Measurements from ENCODE around the gene NFATC2. TPM values are rescaled to one million over a fixed set of nuclear protein-coding genes. Genes with fewer than 3 reads are reported as not detected.

Gene NFATC2
- polyA plus RNA-seq, 1 experiment: 0.21 TPM

DNA sequence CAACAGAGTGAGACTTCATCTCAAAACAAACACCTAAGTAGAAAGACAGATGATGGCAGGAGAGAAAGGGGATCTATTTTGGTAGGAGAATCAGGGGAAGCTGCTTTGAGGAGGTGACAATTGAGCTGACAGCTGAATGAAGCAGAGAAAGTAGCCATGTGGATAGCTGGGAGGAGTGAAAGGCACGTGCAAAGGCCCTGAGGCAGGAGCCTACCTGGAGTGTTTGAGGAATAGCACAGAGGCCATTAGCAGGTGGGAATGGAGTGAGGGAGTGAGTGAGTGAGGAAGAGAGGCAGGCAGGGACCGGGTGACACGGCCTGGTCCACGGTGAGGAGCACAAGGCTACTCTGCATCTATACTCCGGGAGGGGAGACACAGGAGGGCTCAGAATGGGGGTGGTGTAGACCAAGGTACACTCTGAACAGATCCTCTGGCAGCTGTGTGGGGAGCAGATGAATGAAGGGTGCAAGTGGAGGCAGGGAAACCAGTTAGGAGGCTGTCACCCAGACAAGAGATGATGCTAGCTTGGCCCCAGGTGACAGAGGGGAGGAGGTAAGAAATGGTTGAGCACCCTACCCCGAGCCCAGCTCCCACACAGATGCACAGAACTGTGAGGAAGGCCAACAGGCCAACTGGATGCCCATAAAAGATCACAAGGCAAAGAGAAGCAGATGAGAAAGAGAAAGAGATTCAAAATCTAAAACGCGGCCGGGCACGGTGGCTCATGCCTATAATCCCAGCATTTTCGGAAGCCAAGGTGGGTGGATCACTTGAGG is 43.6 kb downstream of the NFATC2 start:
- H3K4me3 ChIP-seq (ENCODE audit: low read depth, low read length): no peak overlapping the region
- no peaks in the 10 kb centered on the region for H3K36me3 ChIP-seq (ENCODE audit: control insufficient read depth, insufficient read depth, low read length)
- H3K27me3 ChIP-seq (ENCODE audit: control insufficient read depth, insufficient read depth, low read length): no peaks in the 10 kb centered on the region
- TF ChIP-seq, protein P1, sequence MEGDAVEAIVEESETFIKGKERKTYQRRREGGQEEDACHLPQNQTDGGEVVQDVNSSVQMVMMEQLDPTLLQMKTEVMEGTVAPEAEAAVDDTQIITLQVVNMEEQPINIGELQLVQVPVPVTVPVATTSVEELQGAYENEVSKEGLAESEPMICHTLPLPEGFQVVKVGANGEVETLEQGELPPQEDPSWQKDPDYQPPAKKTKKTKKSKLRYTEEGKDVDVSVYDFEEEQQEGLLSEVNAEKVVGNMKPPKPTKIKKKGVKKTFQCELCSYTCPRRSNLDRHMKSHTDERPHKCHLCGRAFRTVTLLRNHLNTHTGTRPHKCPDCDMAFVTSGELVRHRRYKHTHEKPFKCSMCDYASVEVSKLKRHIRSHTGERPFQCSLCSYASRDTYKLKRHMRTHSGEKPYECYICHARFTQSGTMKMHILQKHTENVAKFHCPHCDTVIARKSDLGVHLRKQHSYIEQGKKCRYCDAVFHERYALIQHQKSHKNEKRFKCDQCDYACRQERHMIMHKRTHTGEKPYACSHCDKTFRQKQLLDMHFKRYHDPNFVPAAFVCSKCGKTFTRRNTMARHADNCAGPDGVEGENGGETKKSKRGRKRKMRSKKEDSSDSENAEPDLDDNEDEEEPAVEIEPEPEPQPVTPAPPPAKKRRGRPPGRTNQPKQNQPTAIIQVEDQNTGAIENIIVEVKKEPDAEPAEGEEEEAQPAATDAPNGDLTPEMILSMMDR (IDR thresholded peaks at IDR 0.05; ENCODE audit: insufficient read depth, low read depth, low read length): no peak
- no peak for DNase-seq (ENCODE audit: low read depth)
- ChIA-PET POLR2A (no interaction called here), CTCF (interaction anchor here (1.0 kb wide), 1 partner anchor 96 kb away, joined by 3 read pairs; no protein-coding TSS in a partner anchor)

DNA sequence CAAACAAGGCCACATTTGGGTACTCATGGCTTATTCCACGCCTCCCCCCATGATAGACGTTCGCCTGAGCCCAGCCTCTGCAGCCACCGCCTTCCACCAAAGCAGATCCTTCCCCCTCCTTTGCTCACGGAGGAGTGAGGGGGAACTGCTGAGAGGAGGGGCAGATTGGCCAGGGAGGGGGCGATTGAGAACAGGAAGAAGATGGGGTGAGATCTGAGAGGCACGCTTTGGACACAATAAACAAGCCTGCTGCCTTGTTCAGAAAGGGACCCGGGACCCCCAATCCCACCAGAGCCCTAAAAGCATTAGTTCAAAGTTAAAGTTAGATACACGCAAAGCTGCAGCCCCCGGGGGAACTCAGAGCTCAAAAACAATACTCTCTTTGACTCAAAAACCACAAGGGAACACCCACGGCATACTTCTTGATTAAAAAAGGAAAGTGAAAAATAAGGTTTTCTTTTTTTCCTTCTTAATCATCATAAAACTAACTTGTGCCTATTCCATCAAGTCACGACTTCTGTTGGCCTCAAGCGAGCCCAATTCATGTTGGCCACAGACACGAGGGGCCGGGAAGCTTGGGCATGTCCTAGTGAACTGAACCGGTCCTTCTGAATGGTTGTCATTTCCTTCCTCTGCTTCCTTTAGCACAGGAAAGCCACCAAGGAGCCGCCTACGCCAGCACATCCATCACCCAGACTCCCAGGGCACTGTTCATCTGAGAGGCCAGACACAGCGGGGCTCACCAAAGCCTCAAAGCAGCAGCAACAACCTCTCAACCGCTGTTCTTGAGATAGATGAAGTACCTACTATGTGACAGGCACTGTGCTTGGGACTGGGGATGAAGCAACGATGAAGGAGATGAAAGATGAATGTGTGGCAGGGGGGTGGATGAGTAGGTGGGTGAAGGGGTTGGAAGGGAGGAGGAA is 44.7 kb downstream of the NFATC2 start:
- TF ChIP-seq, protein P1 (IDR thresholded peaks at IDR 0.05; ENCODE audit: insufficient read depth, low read depth, low read length): no peak
- ChIA-PET POLR2A (no interaction called here), CTCF (interaction anchor here (0.6 kb wide), 1 partner anchor 17 kb away, joined by 4 read pairs; no protein-coding TSS in a partner anchor)
- DNase-seq (ENCODE audit: low read depth): no peak
- Histone ChIP-seq H3K36me3 (ENCODE audit: control insufficient read depth, insufficient read depth, low read length) (no peaks in the 10 kb centered on the region), H3K4me3 (ENCODE audit: low read depth, low read length) (no peak overlapping the region), H3K27me3 (ENCODE audit: control insufficient read depth, insufficient read depth, low read length) (no peaks in the 10 kb centered on the region)

DNA sequence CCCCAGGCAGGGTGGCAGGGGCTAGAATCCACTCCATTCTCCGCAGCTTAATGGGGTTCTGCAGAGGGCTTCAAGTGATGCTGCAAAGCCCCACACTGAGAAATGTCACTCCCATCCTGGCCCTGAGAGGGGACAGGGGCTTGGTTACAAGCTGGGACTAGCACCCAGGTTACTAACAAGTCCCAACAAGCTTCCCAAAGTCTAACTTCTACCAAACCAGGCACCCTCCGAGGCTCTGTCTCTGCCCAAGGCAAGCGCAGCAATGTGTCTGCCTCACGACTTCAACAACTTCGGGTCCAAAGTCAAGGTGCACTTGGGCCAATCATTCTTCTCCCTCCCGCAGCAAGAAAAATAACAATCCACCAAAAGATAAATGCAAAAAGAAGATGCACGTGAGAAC is 45.6 kb downstream of the NFATC2 start:
- TF ChIP-seq, protein P1 (IDR thresholded peaks at IDR 0.05; ENCODE audit: insufficient read depth, low read depth, low read length): no peak
- ChIA-PET POLR2A (no interaction called here), CTCF (no interaction called here)
- H3K27me3 ChIP-seq (ENCODE audit: control insufficient read depth, insufficient read depth, low read length): no peaks in the 10 kb centered on the region
- DNase-seq (ENCODE audit: low read depth): no peak
- no peak overlapping the region for H3K4me3 ChIP-seq (ENCODE audit: low read depth, low read length)
- H3K36me3 ChIP-seq (ENCODE audit: control insufficient read depth, insufficient read depth, low read length): no peaks in the 10 kb centered on the region

DNA sequence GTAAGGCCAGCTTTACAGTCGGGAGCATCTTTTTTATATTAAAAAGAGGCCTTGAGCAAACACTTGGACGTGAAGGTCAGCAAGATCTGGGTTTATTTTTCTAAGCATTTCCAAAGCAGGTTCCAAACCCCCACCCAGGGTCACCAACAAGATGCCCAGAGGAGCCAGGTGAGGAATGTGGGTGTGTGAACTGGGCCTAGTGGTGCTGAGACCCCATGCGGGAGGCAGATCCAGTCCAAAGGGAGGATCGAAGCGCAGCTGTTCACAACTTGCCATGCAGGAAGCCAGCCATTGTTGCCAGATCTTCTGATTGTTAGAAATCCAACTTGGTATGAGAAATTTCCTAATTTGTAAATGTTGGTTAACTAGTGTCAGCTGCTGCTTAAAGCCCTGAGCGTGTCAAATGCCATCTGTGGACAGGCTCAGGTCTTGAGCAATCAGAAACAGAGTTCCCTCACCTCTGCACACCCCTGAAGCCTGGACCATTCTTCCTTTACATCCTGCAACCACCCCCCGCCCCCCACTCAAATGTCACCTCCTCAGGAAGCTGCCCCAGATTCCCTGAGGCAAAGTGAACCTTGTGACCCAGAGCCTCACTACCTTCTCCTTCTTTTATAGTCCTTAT is 46.5 kb downstream of the NFATC2 start:
- ChIA-PET CTCF (no interaction called here), POLR2A (no interaction called here)
- H3K36me3 ChIP-seq (ENCODE audit: control insufficient read depth, insufficient read depth, low read length): no peaks in the 10 kb centered on the region
- DNase-seq (ENCODE audit: low read depth): no peak
- TF ChIP-seq, protein P1 (IDR thresholded peaks at IDR 0.05; ENCODE audit: insufficient read depth, low read depth, low read length): no peak
- no peaks in the 10 kb centered on the region for H3K27me3 ChIP-seq (ENCODE audit: control insufficient read depth, insufficient read depth, low read length)
- no peak overlapping the region for H3K4me3 ChIP-seq (ENCODE audit: low read depth, low read length)

DNA sequence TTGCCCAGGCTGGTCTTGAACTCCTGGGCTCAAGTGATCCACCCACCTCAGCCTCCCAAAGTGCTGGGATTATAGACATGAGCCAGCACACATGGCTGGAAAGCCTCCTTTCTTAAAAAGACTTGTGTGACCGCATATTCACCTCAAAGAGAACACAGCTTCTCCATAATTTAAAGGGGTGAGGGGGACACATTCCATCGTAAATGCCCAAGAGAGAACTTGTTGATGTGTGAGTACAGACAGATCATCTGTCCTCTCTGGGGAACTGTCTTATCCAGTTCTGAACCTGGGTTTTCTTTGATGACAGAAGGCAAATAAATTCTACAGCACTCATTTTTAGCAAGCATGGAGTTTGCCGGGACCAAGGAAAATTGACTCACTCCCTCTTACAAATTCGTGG is 47.2 kb downstream of the NFATC2 start:
- CTCF ChIA-PET: interaction anchor here (1.0 kb wide), 1 partner anchor 96 kb away, joined by 3 read pairs; no protein-coding TSS in a partner anchor
- Histone ChIP-seq H3K36me3 (ENCODE audit: control insufficient read depth, insufficient read depth, low read length) (no peaks in the 10 kb centered on the region), H3K4me3 (ENCODE audit: low read depth, low read length) (no peak overlapping the region)

More for the DNA sequence above, 47.2 kb downstream of the NFATC2 start:
- POLR2A ChIA-PET: no interaction called here
- H3K27me3 ChIP-seq (ENCODE audit: control insufficient read depth, insufficient read depth, low read length): no peaks in the 10 kb centered on the region
- DNase-seq (ENCODE audit: low read depth): no peak
- TF ChIP-seq, protein P1 (IDR thresholded peaks at IDR 0.05; ENCODE audit: insufficient read depth, low read depth, low read length): no peak
